ENCODE results near the gene BRI3BP. TPM values are rescaled to one million over a fixed set of nuclear protein-coding genes. Genes with fewer than 3 reads are reported as not detected.

BRI3BP gene
- total RNA-seq (1 to 10 TPM; 1.3 to 2.9 (median 1.8) TPM), polyA plus RNA-seq (10 to 100 TPM in 1 of 3 donors, 1 to 10 TPM in 2; 4.2 to 22.1 (median 7.9) TPM)

- no peak for TF ChIP-seq CTCF (IDR thresholded peaks at IDR 0.05)
- no peak for TF ChIP-seq POLR2A (IDR thresholded peaks at IDR 0.05)
- no peak for TF ChIP-seq POLR2AphosphoS5 (IDR thresholded peaks at IDR 0.05)
- no peak for TF ChIP-seq EP300 (IDR thresholded peaks at IDR 0.05)
- peak within 1 kb of the TSS in 1 of 4 donors; percentile 17 for H3K27ac ChIP-seq
Observed at GRCh38 chr12:124993626-124994436, at the start of gene BRI3BP. TSS of gene BRI3BP (plus strand) at chr12:124993645. CDS start at chr12:124993791, 146 bp downstream.

GRCh38 chr12:124946447-124946793 is 47.0 kb upstream of the BRI3BP start:
- H3K36me3 ChIP-seq: peaks cover 3 to 52% (median 17%) of the 10 kb centered on the region in 4 donors
- TF ChIP-seq CTCF (IDR thresholded peaks at IDR 0.05): no peak
- no peak for TF ChIP-seq POLR2AphosphoS5 (IDR thresholded peaks at IDR 0.05)
- TF ChIP-seq EP300 (IDR thresholded peaks at IDR 0.05): no peak
- no peak for TF ChIP-seq POLR2A (IDR thresholded peaks at IDR 0.05)
- no peak overlapping the region for H3K27ac ChIP-seq
- intact Hi-C loops (cut with DNase I): no loop called here
- WGBS, 2 donors: 86 to 93% methylated on average over 10 of the region's 10 CpGs
- H3K4me3 ChIP-seq: no peak overlapping the region
- no peak for DNase-seq
- H3K9me3 ChIP-seq: no peaks in the 10 kb centered on the region
- no peaks in the 10 kb centered on the region for H3K27me3 ChIP-seq
- no peaks in the 10 kb centered on the region for H3K4me1 ChIP-seq

More at GRCh38 chr12:124993626-124994436, at the start of gene BRI3BP:
- Histone ChIP-seq H3K27me3 (no peaks in the 10 kb centered on the region), H3K4me3 (peak within 1 kb of the TSS; percentile 28 to 67 (median 62)), H3K4me1 (peaks cover 0 to 25% (median 16%) of the 10 kb centered on the region in 4 donors), H3K9me3 (no peaks in the 10 kb centered on the region), H3K36me3 (no peaks in the 10 kb centered on the region)
- intact Hi-C loops (cut with DNase I): loop anchor here (2.0 kb wide), 1 partner anchor 71 kb away; the partner anchor contains the start of gene AACS
- WGBS, 2 donors: 0% methylated on average over 112 of the region's 112 CpGs
- no peak for DNase-seq

- TF ChIP-seq POLR2A (IDR thresholded peaks at IDR 0.05) (no peak), CTCF (IDR thresholded peaks at IDR 0.05) (no peak), POLR2AphosphoS5 (IDR thresholded peaks at IDR 0.05) (no peak), EP300 (IDR thresholded peaks at IDR 0.05) (no peak)
- Histone ChIP-seq H3K27me3 (no peaks in the 10 kb centered on the region), H3K36me3 (peaks cover 3 to 58% (median 17%) of the 10 kb centered on the region in 4 donors), H3K9me3 (no peaks in the 10 kb centered on the region), H3K4me3 (no peak overlapping the region), H3K27ac (no peak overlapping the region), H3K4me1 (no peaks in the 10 kb centered on the region)
- intact Hi-C loops (cut with DNase I): no loop called here
- no peak for DNase-seq
- WGBS, 2 donors: 92 to 93% methylated on average over 11 of the region's 11 CpGs
Observed at GRCh38 chr12:124947013-124947412, 46.4 kb upstream of the BRI3BP start.

- intact Hi-C loops (cut with DNase I): no loop called here
- peaks cover 3 to 66% (median 19%) of the 10 kb centered on the region in 4 donors for H3K36me3 ChIP-seq
- 90 to 95% methylated on average over 20 of the region's 20 CpGs for WGBS, 2 donors
- TF ChIP-seq CTCF (IDR thresholded peaks at IDR 0.05) (no peak), EP300 (IDR thresholded peaks at IDR 0.05) (no peak), POLR2A (IDR thresholded peaks at IDR 0.05) (no peak), POLR2AphosphoS5 (IDR thresholded peaks at IDR 0.05) (no peak)
- no peak for DNase-seq
- H3K27ac ChIP-seq: no peak overlapping the region
- no peaks in the 10 kb centered on the region for H3K4me1 ChIP-seq
- H3K4me3 ChIP-seq: no peak overlapping the region
- H3K9me3 ChIP-seq: no peaks in the 10 kb centered on the region
- H3K27me3 ChIP-seq: no peaks in the 10 kb centered on the region
Observed at GRCh38 chr12:124947561-124948398, 45.7 kb upstream of the BRI3BP start.

All from sigmoid colon (tissue), 7 donors.